Measurements from ENCODE around the gene OPN3.
"Not testable (repeated sequence)": the region's sequence is repeated elsewhere in the genome, so short reads cannot be mapped to it uniquely, and the experiment has no call there.

- TF ChIP-seq, protein P1, sequence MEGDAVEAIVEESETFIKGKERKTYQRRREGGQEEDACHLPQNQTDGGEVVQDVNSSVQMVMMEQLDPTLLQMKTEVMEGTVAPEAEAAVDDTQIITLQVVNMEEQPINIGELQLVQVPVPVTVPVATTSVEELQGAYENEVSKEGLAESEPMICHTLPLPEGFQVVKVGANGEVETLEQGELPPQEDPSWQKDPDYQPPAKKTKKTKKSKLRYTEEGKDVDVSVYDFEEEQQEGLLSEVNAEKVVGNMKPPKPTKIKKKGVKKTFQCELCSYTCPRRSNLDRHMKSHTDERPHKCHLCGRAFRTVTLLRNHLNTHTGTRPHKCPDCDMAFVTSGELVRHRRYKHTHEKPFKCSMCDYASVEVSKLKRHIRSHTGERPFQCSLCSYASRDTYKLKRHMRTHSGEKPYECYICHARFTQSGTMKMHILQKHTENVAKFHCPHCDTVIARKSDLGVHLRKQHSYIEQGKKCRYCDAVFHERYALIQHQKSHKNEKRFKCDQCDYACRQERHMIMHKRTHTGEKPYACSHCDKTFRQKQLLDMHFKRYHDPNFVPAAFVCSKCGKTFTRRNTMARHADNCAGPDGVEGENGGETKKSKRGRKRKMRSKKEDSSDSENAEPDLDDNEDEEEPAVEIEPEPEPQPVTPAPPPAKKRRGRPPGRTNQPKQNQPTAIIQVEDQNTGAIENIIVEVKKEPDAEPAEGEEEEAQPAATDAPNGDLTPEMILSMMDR (IDR thresholded peaks at IDR 0.05): not testable (repeated sequence)
- not testable (repeated sequence) for TF ChIP-seq POLR2A (IDR thresholded peaks at IDR 0.05)
These were observed 41.8 kb upstream of the OPN3 start for GRCh38 chr1:241681861-241682448.
